ENCODE results near the gene MYCBPAP.

The MYCBPAP gene

GRCh38 chr17:50576864-50577263, 68.6 kb downstream of the MYCBPAP start:
- ChIA-PET CTCF (interaction anchor here (1.2 kb wide), 1 partner anchor 54 kb away, joined by 5 read pairs; no protein-coding TSS in a partner anchor), POLR2A (no interaction called here)
- no peak for DNase-seq (ENCODE audit: extremely low spot score)
- TF ChIP-seq, protein P1, sequence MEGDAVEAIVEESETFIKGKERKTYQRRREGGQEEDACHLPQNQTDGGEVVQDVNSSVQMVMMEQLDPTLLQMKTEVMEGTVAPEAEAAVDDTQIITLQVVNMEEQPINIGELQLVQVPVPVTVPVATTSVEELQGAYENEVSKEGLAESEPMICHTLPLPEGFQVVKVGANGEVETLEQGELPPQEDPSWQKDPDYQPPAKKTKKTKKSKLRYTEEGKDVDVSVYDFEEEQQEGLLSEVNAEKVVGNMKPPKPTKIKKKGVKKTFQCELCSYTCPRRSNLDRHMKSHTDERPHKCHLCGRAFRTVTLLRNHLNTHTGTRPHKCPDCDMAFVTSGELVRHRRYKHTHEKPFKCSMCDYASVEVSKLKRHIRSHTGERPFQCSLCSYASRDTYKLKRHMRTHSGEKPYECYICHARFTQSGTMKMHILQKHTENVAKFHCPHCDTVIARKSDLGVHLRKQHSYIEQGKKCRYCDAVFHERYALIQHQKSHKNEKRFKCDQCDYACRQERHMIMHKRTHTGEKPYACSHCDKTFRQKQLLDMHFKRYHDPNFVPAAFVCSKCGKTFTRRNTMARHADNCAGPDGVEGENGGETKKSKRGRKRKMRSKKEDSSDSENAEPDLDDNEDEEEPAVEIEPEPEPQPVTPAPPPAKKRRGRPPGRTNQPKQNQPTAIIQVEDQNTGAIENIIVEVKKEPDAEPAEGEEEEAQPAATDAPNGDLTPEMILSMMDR (IDR thresholded peaks at IDR 0.05; ENCODE audit: control extremely low read depth, extremely low read depth, low read depth, missing control alignments) = no peak

DNA sequence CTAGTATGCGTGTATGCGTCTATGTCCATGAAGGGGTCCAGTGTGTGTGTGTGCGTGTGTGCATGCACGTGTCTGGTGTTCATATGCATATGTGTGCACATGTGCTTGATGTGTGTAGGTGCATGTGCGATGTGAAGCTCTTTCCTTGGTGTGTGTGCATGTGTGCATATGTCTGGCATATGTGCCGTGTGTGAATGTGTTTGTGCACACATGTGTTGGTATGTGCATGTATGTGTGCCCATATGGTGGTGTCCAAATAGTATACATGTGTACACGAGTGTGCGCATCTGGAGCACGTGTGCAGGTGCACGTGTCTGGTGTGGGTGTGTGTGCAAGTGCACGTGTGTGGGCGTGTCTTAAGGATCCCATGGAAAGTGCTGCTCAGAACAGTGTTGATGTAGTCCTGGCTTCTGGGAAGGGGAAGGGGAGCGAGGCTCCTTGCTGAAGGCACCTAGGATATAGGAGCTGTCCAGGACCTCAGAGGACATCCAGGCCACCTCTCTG, 69.3 kb downstream of the MYCBPAP start:
- no peak for DNase-seq (ENCODE audit: extremely low spot score)
- ChIA-PET POLR2A (no interaction called here), CTCF (interaction anchor here (0.9 to 1.2 kb wide), 2 partner anchors 27 to 53 kb away, joined by 3 to 5 read pairs; no protein-coding TSS in a partner anchor)
- TF ChIP-seq, protein P1 (IDR thresholded peaks at IDR 0.05; ENCODE audit: control extremely low read depth, extremely low read depth, low read depth, missing control alignments) = no peak

- ChIA-PET POLR2A (no interaction called here), CTCF (interaction anchor here (0.9 to 1.6 kb wide), 3 partner anchors 10 to 52 kb away, joined by 3 to 5 read pairs (median 3); no protein-coding TSS in a partner anchor)
- DNase-seq (ENCODE audit: extremely low spot score) = no peak
- TF ChIP-seq, protein P1 (IDR thresholded peaks at IDR 0.05; ENCODE audit: control extremely low read depth, extremely low read depth, low read depth, missing control alignments) = no peak
Observed at GRCh38 chr17:50578173-50578572, 69.9 kb downstream of the MYCBPAP start.

- ChIA-PET CTCF (interaction anchor here (1.6 kb wide), 1 partner anchor 11 kb away, joined by 3 read pairs; no protein-coding TSS in a partner anchor), POLR2A (no interaction called here)
- TF ChIP-seq, protein P1 (IDR thresholded peaks at IDR 0.05; ENCODE audit: control extremely low read depth, extremely low read depth, low read depth, missing control alignments) = no peak
- DNase-seq (ENCODE audit: extremely low spot score) = no peak
Observed at GRCh38 chr17:50579399-50579798, 71.2 kb downstream of the MYCBPAP start.

DNA sequence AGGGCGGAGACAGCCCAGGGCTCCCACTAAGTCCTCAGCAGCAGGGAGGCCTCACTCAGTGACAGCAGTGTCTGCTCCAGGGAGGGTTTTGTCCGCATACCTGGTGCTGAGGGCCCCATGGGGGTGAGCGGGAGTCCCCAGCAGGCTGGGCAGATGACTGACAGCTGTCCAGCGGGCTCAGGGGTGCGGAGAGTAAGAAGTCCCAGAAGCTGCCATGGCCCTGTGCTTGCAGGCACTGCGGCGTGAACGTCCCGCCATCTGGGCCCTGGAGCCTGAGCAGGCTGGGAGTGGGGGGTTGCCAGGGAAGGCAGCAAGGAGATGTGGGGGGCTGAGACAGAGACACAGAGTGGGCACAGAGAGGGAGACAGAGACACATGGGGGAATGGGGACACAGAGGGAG, 72.4 kb downstream of the MYCBPAP start:
- ChIA-PET CTCF (no interaction called here), POLR2A (no interaction called here)
- TF ChIP-seq, protein P1 (IDR thresholded peaks at IDR 0.05; ENCODE audit: control extremely low read depth, extremely low read depth, low read depth, missing control alignments) = no peak
- no peak for DNase-seq (ENCODE audit: extremely low spot score)

Data from GM10248 (cell line).